Natural killer cell (primary cell): Measurements from ENCODE around the gene FMO1. TPM values are rescaled to one million over a fixed set of nuclear protein-coding genes. Genes with fewer than 3 reads are reported as not detected.

Experiments
- ATAC-seq, 3 donors: fragments of 150-1000 bp in 2 of 3; fragments of 200-7000 bp in 1 of 3; cut with Tn5 transposase; 1 replicate in 1 of 3; 2 replicates in 2 of 3; pipeline ENCODE4 v1.10.0; 2021; ENCODE audit warnings: mild to moderate bottlenecking in 2 of 3, moderate library complexity in 2 of 3
- DNase-seq, 2 donors: peaks; one replicate each; pipeline versions ENCODE4 v3.0.0 to v3.0.0-alpha.2; 2013 to 2021; ENCODE audit warnings: mixed read lengths in 1 of 2
- H3K27ac ChIP-seq: one replicate; pipeline ENCODE4 v1.5.1; 2013; ENCODE audit warnings: mild to moderate bottlenecking, low read length
- H3K27me3 ChIP-seq: one replicate; pipeline ENCODE4 v1.6.1; 2013; ENCODE audit warnings: low read length; ENCODE audit not compliant: control insufficient read depth, insufficient read depth
- H3K36me3 ChIP-seq: one replicate; pipeline ENCODE4 v1.6.1; 2013; ENCODE audit warnings: low read length; ENCODE audit not compliant: control insufficient read depth, insufficient read depth
- H3K4me1 ChIP-seq: one replicate; pipeline ENCODE4 v1.6.1; 2013; ENCODE audit warnings: low read length; ENCODE audit not compliant: control insufficient read depth, insufficient read depth
- H3K4me3 ChIP-seq: one replicate; pipeline ENCODE4 v1.5.1; 2013; ENCODE audit warnings: low read length
- H3K9me3 ChIP-seq: one replicate; pipeline ENCODE4 v1.6.1; 2013; ENCODE audit warnings: low read length; ENCODE audit not compliant: control insufficient read depth, insufficient read depth
- H3K27ac Mint-ChIP-seq, 2 donors: one replicate each; pipeline ENCODE4 v1.8.0; 2022; ENCODE audit warnings: mild to moderate bottlenecking in 2 of 2, mixed read lengths in 2 of 2, moderate library complexity in 1 of 2
- H3K27me3 Mint-ChIP-seq, 2 donors: one replicate each; pipeline ENCODE4 v1.8.0; 2022; ENCODE audit warnings: low read depth in 2 of 2, mixed read lengths in 2 of 2
- H3K36me3 Mint-ChIP-seq: one replicate; pipeline ENCODE4 v1.8.0; 2022; ENCODE audit warnings: mixed read lengths
- H3K4me1 Mint-ChIP-seq, 2 donors: one replicate each; pipeline ENCODE4 v1.8.0; 2022; ENCODE audit warnings: mixed read lengths in 2 of 2
- H3K4me3 Mint-ChIP-seq: one replicate; pipeline ENCODE4 v1.8.0; 2022; ENCODE audit warnings: mild to moderate bottlenecking, moderate library complexity, mixed read lengths
- H3K9me3 Mint-ChIP-seq, 2 donors: one replicate each; pipeline ENCODE4 v1.8.0; 2022; ENCODE audit warnings: mixed read lengths in 2 of 2
- CTCF ChIP-seq: fragments of 200-600 bp; IDR thresholded peaks from one replicate; pipeline ENCODE4 v1.8.0; 2022; ENCODE audit warnings: antibody characterized with exemption
- WGBS: methylation state at CpG from one replicate; pipeline ENCODE4 v1.1.7; 2013; ENCODE audit warnings: missing lambda C conversion rate; ENCODE audit not compliant: insufficient coverage; 5-methylcytosine and 5-hydroxymethylcytosine counted together
- intact Hi-C: fragments of 100-400 bp; cut with micrococcal nuclease; formaldehyde crosslinking; loops from one replicate; pipeline ENCODE4 v1.14.2; 2022
- total RNA-seq, 4 donors: library from RNA; stranded (reverse); fragments of 120-200 nt in 1 of 4; gene quantifications; one replicate each; pipeline versions ENCODE4 v1.2.3 to v1.2.4, GENCODE V29; 2013 to 2022

The FMO1 gene
- total RNA-seq, 3 donors from 2014 or later (not counting 1 experiment from before 2014, with no cell fraction given): not detected

DNA sequence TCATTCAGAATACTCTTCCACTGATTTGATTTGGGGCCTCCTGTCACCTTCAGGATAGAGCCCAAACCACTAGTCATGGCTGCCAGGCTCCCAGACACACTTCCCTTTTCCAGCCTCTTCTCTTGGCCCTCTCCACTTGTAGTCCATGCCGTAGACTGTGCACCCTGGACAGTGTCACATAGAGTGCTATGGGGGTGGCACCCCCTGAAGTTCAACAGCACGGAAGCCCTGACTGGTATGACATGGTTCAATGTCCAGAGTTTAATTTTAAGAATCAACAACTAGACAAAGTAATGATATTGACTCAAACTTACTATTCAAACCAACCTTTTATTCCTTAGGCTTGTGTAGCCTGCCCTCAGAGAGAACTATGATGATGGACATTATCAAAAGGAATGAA is 40.9 kb upstream of the FMO1 start:
- Histone ChIP-seq H3K4me3 (no peak overlapping the region), H3K36me3 (no peaks in the 10 kb centered on the region), H3K27ac (no peak overlapping the region), H3K9me3 (no peaks in the 10 kb centered on the region), H3K4me1 (no peaks in the 10 kb centered on the region), H3K27me3 (no peaks in the 10 kb centered on the region)
- Mint-ChIP-seq H3K36me3 (no peaks in the 10 kb centered on the region), H3K9me3 (no peaks in the 10 kb centered on the region), H3K4me1 (no peaks in the 10 kb centered on the region), H3K27ac (no peak overlapping the region), H3K27me3 (peaks cover 3 to 19% of the 10 kb centered on the region in 2 donors), H3K4me3 (no peak overlapping the region)
- WGBS: 91% methylated on average over 1 of the region's 2 CpGs
- TF ChIP-seq CTCF: no peak
- intact Hi-C loops: no loop called here
- no peak for DNase-seq
- no peak for ATAC-seq

- intact Hi-C loops: no loop called here
- H3K27ac ChIP-seq: no peak overlapping the region
- Mint-ChIP-seq H3K4me3 (no peak overlapping the region), H3K27me3 (peaks cover 3 to 14% of the 10 kb centered on the region in 2 donors), H3K9me3 (no peaks in the 10 kb centered on the region), H3K36me3 (no peaks in the 10 kb centered on the region), H3K4me1 (no peaks in the 10 kb centered on the region), H3K27ac (no peak overlapping the region)
- no peaks in the 10 kb centered on the region for H3K4me1 ChIP-seq
- H3K36me3 ChIP-seq: no peaks in the 10 kb centered on the region
- H3K4me3 ChIP-seq: no peak overlapping the region
- 80% methylated on average over 1 of the region's 1 CpG for WGBS
- no peak for DNase-seq
- TF ChIP-seq CTCF: no peak
- H3K27me3 ChIP-seq: no peaks in the 10 kb centered on the region
- no peaks in the 10 kb centered on the region for H3K9me3 ChIP-seq
- ATAC-seq: no peak
These were observed 37.9 kb upstream of the FMO1 start for GRCh38 chr1:171210355-171210754.

DNA sequence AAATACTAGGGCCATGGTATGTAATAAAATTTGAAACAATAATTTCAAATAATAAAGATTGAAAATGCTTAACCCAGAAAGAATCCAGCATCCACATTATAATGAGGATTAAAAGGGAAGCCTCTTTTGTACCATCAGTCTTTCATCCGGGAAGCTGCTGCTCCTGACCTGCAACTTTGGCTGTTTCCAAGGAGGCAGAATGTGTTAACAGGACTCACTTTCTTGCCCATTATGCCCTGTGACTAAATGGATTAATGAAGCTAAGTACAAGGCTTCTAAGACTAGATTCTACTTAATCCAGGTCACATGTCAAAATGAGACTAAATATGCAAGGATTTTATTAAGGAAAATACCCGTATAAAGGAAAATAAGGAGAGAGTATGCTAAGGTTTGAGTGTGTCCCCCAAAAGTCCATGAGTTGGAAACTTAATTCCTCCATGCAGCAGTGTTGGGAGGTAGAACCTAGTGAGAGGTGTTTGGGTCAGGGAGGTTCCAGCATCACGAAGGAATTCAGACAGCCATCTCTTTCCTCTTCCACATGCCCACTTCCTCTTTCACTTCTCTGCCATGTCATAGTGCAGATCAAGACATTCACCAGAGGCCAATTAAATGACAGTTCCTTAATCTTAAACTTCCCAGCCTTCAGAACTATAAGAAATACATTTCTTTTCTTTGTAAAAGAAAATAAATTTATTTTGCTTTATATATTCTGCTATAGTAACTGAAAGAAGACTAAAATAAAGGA is 35.5 kb upstream of the FMO1 start:
- H3K9me3 Mint-ChIP-seq: no peaks in the 10 kb centered on the region

More for the DNA sequence above, 35.5 kb upstream of the FMO1 start:
- H3K27ac ChIP-seq: no peak overlapping the region
- Mint-ChIP-seq H3K27me3 (no peaks in the 10 kb centered on the region), H3K4me1 (no peaks in the 10 kb centered on the region), H3K27ac (no peak overlapping the region), H3K36me3 (no peaks in the 10 kb centered on the region), H3K4me3 (no peak overlapping the region)
- ATAC-seq: no peak
- 67% methylated on average over 3 of the region's 3 CpGs for WGBS
- no peaks in the 10 kb centered on the region for H3K9me3 ChIP-seq
- H3K36me3 ChIP-seq: no peaks in the 10 kb centered on the region
- TF ChIP-seq CTCF: no peak
- DNase-seq: no peak
- intact Hi-C loops: no loop called here
- no peaks in the 10 kb centered on the region for H3K4me1 ChIP-seq
- no peak overlapping the region for H3K4me3 ChIP-seq
- peaks cover 2% of the 10 kb centered on the region for H3K27me3 ChIP-seq
